ENCODE results near the gene ST6GALNAC1. TPM values are rescaled to one million over a fixed set of nuclear protein-coding genes. Genes with fewer than 3 reads are reported as not detected.

Gene ST6GALNAC1
- total and polyA plus RNA-seq, 2 of the 8 experiments (the other 6 are each of a cell fraction or from before 2014, with no cell fraction given), result not detected

DNA sequence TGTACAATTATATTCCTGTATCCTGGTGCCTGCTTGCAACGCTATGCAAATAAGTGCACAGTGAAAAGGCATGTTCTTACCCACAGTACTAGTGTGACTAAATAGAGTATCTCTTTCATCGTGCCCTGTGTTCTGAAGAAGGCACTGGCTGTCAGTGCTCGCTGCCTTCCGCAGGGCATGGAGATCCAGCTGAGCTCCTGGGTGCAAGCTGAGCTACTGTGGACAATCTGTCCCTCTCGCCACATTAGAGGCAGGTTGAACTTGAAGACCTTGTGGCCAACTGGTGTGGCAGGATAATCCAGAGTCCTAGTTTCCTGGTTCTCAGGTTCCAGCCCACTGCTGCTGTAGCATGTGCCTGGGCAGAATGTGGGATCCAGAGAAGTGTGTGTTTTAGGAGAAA, 1.9 kb upstream of the ST6GALNAC1 start:
- no peak overlapping the region for H3K27ac ChIP-seq (ENCODE audit: low read depth, low read length)
- DNase-seq (ENCODE audit: low read depth in 1 of 2, low spot score in 2 of 2) (no peak), FAIRE-seq (no peak)
- no peaks in the 10 kb centered on the region for H3K9me3 ChIP-seq (ENCODE audit: insufficient read depth in 2 of 2, low read depth in 1 of 2, low read length in 1 of 2)
- no peaks in the 10 kb centered on the region for H3K27me3 ChIP-seq (replicated peaks in 1 of 4; ENCODE audit: control insufficient read depth in 3 of 4, extremely low read depth in 1 of 4, insufficient read depth in 3 of 4, low read length in 3 of 4)
- no peak overlapping the region for H2BK120ac ChIP-seq (replicated peaks; ENCODE audit: low read depth, low read length)
- H3K79me2 ChIP-seq (ENCODE audit: control insufficient read depth in 1 of 2, insufficient read depth in 2 of 2, low read length in 2 of 2), result no peaks in the 10 kb centered on the region
- H3K36me3 ChIP-seq (ENCODE audit: control insufficient read depth in 2 of 4, insufficient read depth in 4 of 4, low read length in 3 of 4), result no peaks in the 10 kb centered on the region
- no peak overlapping the region for H2BK20ac ChIP-seq (ENCODE audit: low read length)
- no peak overlapping the region for H2AFZ ChIP-seq (ENCODE audit: low read length)
- H2BK5ac ChIP-seq (ENCODE audit: low read depth, low read length), result no peak overlapping the region
- no peak overlapping the region for H4K8ac ChIP-seq (ENCODE audit: extremely low read depth, insufficient read depth, low read length)
- H3K4me3 ChIP-seq (ENCODE audit: extremely low read depth in 1 of 4, insufficient read depth in 2 of 4, low read depth in 3 of 4, low read length in 4 of 4), result no peak overlapping the region
- POLR2A ChIA-PET (ENCODE audit: partially characterized antibody), result interaction anchor here (0.8 kb wide), 1 partner anchor 16 kb away, joined by 3 read pairs; no protein-coding TSS in a partner anchor
- no peak overlapping the region for H3K4me2 ChIP-seq (ENCODE audit: insufficient read depth in 1 of 2, low read depth in 2 of 2, low read length in 2 of 2)
- no peaks in the 10 kb centered on the region for H4K20me1 ChIP-seq (replicated peaks in 1 of 2; ENCODE audit: control insufficient read depth in 1 of 2, insufficient read depth in 2 of 2, low read length in 2 of 2)
- WGBS, 2 experiments (ENCODE audit: extremely low coverage in 1 of 2, insufficient coverage in 1 of 2, insufficient read length in 1 of 2, insufficient replicate concordance in 2 of 2, low coverage in 1 of 2, low lambda C conversion rate in 2 of 2, missing lambda C conversion rate in 1 of 2), result 88% methylated on average over 5 of the region's 5 CpGs; no CpG with 5 or more reads in 1 of the 2 experiments
- H3K23ac ChIP-seq (ENCODE audit: insufficient read length), result no peak overlapping the region
- TF ChIP-seq SP4 (IDR thresholded peaks at IDR 0.05; ENCODE audit: low read length), result no peak
- TF ChIP-seq, protein P1, sequence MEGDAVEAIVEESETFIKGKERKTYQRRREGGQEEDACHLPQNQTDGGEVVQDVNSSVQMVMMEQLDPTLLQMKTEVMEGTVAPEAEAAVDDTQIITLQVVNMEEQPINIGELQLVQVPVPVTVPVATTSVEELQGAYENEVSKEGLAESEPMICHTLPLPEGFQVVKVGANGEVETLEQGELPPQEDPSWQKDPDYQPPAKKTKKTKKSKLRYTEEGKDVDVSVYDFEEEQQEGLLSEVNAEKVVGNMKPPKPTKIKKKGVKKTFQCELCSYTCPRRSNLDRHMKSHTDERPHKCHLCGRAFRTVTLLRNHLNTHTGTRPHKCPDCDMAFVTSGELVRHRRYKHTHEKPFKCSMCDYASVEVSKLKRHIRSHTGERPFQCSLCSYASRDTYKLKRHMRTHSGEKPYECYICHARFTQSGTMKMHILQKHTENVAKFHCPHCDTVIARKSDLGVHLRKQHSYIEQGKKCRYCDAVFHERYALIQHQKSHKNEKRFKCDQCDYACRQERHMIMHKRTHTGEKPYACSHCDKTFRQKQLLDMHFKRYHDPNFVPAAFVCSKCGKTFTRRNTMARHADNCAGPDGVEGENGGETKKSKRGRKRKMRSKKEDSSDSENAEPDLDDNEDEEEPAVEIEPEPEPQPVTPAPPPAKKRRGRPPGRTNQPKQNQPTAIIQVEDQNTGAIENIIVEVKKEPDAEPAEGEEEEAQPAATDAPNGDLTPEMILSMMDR (IDR thresholded peaks at IDR 0.05; ENCODE audit: control extremely low read depth in 1 of 3, insufficient read depth in 1 of 3, low read depth in 1 of 3, low read length in 3 of 3), result no peak
- no peak for TF ChIP-seq TBP (IDR thresholded peaks at IDR 0.05; ENCODE audit: low read depth, low read length)
- no peak for TF ChIP-seq TCF12 (IDR thresholded peaks at IDR 0.05; ENCODE audit: low read depth, low read length)
- TF ChIP-seq CBX8 (IDR thresholded peaks at IDR 0.05; ENCODE audit: borderline replicate concordance, low read depth, low read length), result no peak
- no peak for TF ChIP-seq TAF1 (IDR thresholded peaks at IDR 0.05; ENCODE audit: low read depth, low read length)
- H3K4me1 ChIP-seq (replicated peaks in 1 of 4; ENCODE audit: control insufficient read depth in 3 of 4, insufficient read depth in 4 of 4, low read length in 3 of 4), result peaks cover 0 to 3% (median 2%) of the 10 kb centered on the region in 4 experiments; a peak in 2 of 7 replicates
- H3K79me1 ChIP-seq (ENCODE audit: low read depth, low read length), result no peaks in the 10 kb centered on the region
- no peak overlapping the region for H3K18ac ChIP-seq (ENCODE audit: extremely low read depth, low read length)
- no peak overlapping the region for H3K14ac ChIP-seq (ENCODE audit: insufficient read length)
- no peak overlapping the region for H3K56ac ChIP-seq (replicated peaks; ENCODE audit: insufficient read length, low read depth, low read length)
- H2AK5ac ChIP-seq (ENCODE audit: low read depth, low read length), result no peak overlapping the region
- no peak overlapping the region for H3K4ac ChIP-seq (replicated peaks; ENCODE audit: insufficient read length, low read depth, low read length)
- no peaks in the 10 kb centered on the region for H3K23me2 ChIP-seq (ENCODE audit: low read depth, low read length)
- no peak overlapping the region for H4K5ac ChIP-seq (ENCODE audit: insufficient read length, low read depth, low read length)
- H2BK12ac ChIP-seq (ENCODE audit: low read depth, low read length), result no peak overlapping the region
- CTCF ChIA-PET (ENCODE audit: partially characterized antibody), result interaction anchor here (0.9 to 1.2 kb wide), 2 partner anchors 22 to 36 kb away, joined by 3 read pairs; no protein-coding TSS in a partner anchor
- H4K91ac ChIP-seq (replicated peaks; ENCODE audit: insufficient read length, low read length), result no peak overlapping the region
- H3K9ac ChIP-seq (replicated peaks in 1 of 4; ENCODE audit: extremely low read depth in 1 of 4, low read depth in 3 of 4, low read length in 3 of 4), result no peak overlapping the region
- H2BK15ac ChIP-seq (ENCODE audit: low read length), result no peak overlapping the region
